GM12875 (cell line): ENCODE measurements around the gene BRSK1.

Experiments used
- H3K4me3 ChIP-seq: one replicate; pipeline ENCODE4 v1.5.1; 2011; ENCODE audit warnings: low read depth, low read length, control low read depth
- CTCF ChIP-seq: IDR thresholded peaks from 2 replicates; pipeline ENCODE4 v1.5.1; 2011; ENCODE audit warnings: low read depth, mild to moderate bottlenecking, control low read depth, inconsistent platforms, low read length, moderate library complexity, borderline replicate concordance; ENCODE audit not compliant: insufficient read depth

BRSK1 gene

GRCh38 chr19:55311397-55311796, 27.6 kb downstream of the BRSK1 start:
- no peak for TF ChIP-seq CTCF
- no peak overlapping the region for H3K4me3 ChIP-seq

GRCh38 chr19:55311797-55312196, 28.0 kb downstream of the BRSK1 start:
- TF ChIP-seq CTCF, result no peak
- no peak overlapping the region for H3K4me3 ChIP-seq

GRCh38 chr19:55312621-55313512, 29.1 kb downstream of the BRSK1 start:
- H3K4me3 ChIP-seq, result no peak overlapping the region
- no peak for TF ChIP-seq CTCF

GRCh38 chr19:55314396-55314795, 30.6 kb downstream of the BRSK1 start:
- no peak for TF ChIP-seq CTCF
- H3K4me3 ChIP-seq, result no peak overlapping the region

- TF ChIP-seq CTCF, result no peak
- H3K4me3 ChIP-seq, result no peak overlapping the region
Measured at GRCh38 chr19:55315956-55316525, 32.2 kb downstream of the BRSK1 start.

GRCh38 chr19:55316646-55317045, 32.8 kb downstream of the BRSK1 start:
- H3K4me3 ChIP-seq, result no peak overlapping the region
- no peak for TF ChIP-seq CTCF

- no peak overlapping the region for H3K4me3 ChIP-seq
- TF ChIP-seq CTCF, result no peak
Measured at GRCh38 chr19:55319785-55320184, 36.0 kb downstream of the BRSK1 start.
